Muscle of back (tissue), 11 donors: Measurements from ENCODE around the gene KRT81. TPM values are rescaled to one million over a fixed set of nuclear protein-coding genes. Genes with fewer than 3 reads are reported as not detected.
A peak's percentile ranks its signal among the peaks of the same experiment; 100 is the strongest.
"Not testable (repeated sequence)": the region's sequence is repeated elsewhere in the genome, so short reads cannot be mapped to it uniquely, and the experiment has no call there.

Source experiments
- DNase-seq, 3 donors: peaks; one replicate each; pipeline versions ENCODE4 v3.0.0 to v3.0.0-alpha.2; 2013
- polyA plus RNA-seq, 10 donors: library from polyadenylated mRNA; unstranded; fragments of 120-200 nt; gene quantifications; one replicate each; pipeline ENCODE4 v1.2.1, GENCODE V29; 2013; ENCODE audit not compliant: insufficient read length in 10 of 10

Gene KRT81
- polyA plus RNA-seq, 10 donors: 0.08 to 0.18 (median 0.10) TPM; not detected in 6

DNA sequence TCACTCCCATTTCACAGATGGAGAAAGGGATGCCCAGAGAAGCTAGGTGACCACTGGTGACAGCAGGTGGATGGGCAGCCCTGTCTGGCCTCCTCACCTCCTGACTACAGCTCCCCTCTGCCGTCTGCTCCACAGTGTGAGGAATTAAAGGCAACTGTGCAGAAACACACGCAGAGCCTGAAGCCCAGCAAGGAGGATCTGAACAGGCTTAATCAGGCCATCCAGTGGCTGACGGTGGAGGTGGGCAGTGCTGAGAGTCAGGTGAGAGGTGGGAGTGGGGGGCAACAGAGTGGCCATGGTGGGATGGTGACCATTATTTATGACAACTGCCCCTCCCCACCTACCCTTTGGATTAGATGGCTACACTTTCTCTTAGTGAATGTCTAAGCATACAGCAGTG lies 15.6 kb downstream of the KRT81 start:
- no peak for DNase-seq

DNA sequence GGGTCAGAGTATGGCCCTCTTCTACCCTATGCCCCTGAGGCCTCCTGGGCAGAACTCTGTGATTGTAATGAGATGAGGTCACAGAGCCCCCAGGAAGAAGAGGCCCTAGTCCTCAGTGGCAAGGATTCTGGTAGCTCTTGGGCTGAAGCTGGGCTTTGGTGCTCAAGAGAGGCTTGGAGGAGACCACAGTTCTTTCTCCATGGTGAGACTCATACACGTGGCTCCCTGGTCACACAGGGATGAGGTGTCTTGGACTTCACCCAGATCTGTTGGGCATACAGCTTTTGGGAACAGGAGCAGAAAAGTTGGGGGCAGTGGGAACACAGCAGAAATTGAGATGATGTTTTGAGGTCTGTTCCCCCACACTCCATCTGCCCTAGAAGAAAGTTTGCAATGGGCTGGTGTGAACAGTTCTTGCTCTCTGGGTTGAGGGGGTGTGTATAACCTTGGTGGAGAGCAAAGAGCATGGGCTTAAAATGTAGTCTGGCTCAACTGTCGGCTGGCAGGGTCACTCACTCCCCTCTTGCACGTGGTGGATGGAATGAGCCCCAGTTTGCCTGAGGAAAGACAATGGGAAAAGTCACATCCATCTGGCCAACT lies 16.7 kb downstream of the KRT81 start, which contains the start of gene KRT86:
TSS of gene KRT86 (plus strand) at position 125 of the 600 bp plus-strand sequence. CDS start 27,272 bp downstream, outside the sequence.
- DNase-seq: no peak

GRCh38 chr12:52271158-52271557 lies 20.2 kb downstream of the KRT81 start:
- DNase-seq: no peak

DNA sequence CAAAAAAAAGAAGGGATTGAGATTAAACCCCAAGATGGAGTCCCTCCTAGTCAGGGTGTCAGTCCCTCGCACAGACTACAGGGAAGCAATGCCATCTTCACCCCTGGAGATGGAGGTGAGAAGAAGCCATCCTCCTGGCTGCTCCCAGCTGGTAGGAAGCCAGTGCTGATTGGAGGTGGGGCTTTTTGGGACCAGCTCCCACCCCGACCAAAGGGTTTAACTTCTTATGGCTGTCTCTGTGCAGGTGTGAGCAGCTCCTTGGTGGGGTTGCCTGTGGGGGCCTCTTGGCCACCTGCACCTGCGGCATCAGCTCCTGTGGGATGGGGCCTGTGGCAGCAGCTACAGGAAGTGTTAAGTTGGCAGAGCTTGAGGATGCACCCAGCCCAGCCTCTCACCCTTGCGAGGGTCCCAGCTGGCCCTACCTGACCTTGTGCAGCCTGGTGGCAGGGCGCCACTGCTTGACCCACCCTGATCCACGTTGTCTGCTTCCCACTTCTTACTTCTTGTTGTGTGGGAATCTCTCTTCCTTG lies 20.7 kb downstream of the KRT81 start:
- DNase-seq: no peak

GRCh38 chr12:52268212-52268611 lies 23.1 kb downstream of the KRT81 start:
- no peak for DNase-seq

DNA sequence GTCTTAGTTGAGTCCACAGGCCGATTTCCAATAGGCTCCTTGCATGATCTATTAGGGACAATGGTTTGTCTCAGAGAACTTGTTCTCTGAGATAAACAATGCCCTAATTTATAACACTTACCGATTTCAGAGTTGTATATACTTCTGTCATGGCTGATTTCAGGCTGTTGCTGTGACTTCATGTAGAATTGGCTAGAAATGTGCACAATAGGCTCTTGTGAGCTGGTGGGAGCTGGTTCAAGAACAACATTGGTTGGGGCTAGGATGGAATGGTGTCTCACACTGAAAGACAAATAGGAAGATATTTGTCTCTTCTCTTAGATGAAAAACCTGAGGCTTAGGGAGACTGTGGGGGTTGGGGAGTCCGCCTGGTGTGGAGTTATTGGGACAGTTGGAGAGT lies 23.6 kb downstream of the KRT81 start:
- DNase-seq: no peak

DNA sequence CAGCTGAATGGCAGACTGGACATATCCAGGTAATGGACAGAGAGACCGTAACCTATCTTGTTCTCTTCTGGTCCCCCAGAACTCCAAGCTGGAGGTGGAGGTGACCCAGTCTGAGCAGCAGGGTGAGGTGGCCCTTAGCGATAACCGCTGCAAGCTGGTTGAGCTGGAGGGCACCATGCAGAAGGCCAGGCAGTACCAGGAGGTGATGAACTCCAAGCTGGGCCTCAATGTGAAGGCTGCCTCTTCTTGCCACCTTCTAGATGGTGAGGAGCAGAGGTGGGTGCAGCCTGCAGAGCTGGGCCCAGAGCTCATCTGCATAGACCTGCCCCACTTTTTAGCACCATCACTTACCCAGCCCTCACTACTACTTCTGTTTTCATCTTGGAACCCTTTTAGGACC lies 24.1 kb downstream of the KRT81 start:
- no peak for DNase-seq

DNA sequence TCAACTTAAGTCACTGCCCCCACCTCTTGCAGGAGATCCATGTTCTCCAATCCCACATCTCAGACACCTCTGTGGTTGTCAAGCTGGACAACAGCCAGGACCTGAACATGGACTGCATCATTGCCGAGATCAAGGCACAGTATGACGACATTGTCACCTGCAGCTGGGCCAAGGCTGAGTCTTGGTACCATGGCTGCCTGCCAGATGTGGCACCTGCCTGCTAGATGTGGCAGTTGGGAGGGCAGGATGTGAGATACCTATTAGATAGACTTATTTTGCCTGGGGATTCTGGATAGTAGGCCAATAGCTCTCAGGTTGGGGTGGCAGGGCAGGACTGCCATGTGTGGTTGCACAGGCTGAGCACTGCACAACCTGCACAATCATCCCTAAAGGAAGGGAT lies 24.8 kb downstream of the KRT81 start:
- no peak for DNase-seq

- DNase-seq: peak; percentile 55 to 75 (median 62)
These were observed 26.9 kb downstream of the KRT81 start for GRCh38 chr12:52264435-52264825.

DNA sequence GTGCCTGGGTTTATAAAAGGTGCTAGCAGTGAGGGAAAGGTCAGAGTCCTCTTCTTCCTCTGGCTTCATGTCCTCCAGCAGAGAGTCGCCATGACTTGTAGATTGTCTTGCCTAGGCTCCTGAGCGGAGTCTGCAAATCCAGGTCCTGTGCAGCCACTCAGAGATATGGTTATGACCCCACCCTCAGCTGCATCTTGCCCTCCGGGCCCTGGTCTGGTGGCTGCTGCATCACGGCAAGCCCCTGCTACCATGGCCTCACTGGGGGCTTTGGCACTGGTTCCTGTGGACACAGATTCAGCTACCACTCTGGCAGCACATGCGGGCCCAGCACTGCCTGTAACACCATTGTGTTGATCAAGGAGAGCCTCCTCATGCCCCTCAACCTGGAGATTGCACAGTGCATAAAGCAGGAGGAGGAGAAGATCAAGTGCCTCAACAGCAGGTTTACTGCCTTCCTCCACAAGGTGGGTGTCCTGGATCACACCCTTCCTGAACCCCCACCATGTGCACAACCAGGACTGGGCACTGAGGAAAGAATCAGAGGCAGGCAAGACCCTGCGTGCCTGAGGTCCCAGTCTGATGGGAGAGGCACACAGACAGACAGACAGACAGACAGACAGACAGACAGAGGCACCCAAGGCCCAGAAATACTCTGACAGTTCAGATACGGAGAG lies 27.4 kb downstream of the KRT81 start:
- DNase-seq: no peak

DNA sequence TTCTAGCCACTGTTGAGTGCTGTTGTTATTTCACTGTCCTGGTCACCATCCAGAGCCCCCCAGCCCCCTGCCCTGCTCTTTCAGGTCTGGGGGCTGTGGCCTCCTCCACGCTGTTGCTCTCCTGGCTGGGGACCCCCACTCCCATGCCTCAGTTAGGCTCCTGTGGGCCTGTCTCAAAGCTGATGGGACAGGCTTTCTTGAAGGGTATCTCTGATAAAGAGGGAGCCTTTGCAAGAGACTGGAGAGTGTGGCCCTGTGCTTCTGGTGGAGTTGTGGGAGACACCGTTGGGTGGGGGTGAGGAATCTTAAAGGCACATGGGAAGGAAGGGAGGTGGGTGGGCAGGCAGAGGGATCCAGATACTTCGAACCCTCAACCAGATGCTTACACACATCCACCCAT lies 29.0 kb downstream of the KRT81 start:
- DNase-seq: no peak

GRCh38 chr12:52261208-52261484 lies 30.2 kb downstream of the KRT81 start:
- DNase-seq: no peak

- no peak for DNase-seq
These were observed 30.8 kb downstream of the KRT81 start for GRCh38 chr12:52260361-52261207.

GRCh38 chr12:52259657-52260243 lies 31.6 kb downstream of the KRT81 start:
- DNase-seq: no peak

GRCh38 chr12:52258335-52258901 lies 32.9 kb downstream of the KRT81 start:
- DNase-seq: peak; percentile 28 to 83 (median 51)

DNA sequence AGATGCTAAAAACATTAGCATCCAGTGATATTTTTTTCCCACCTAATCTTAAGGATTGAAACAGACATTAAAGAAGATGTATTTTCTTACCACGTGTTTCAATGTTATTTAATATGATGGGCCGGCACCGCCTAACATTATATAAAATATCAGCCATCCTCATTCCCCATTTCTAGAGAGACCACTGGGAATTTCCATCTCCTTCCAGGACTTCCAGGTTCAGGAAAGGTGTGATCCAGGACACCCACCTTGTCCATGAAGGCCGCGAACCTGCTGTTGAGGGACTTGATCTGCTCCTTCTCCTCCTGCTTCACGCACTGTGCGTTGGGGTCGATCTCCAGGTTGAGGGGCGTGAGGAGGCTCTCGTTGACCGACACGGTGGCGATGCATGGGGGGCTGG lies 33.4 kb downstream of the KRT81 start:
- DNase-seq: not testable (repeated sequence)

DNA sequence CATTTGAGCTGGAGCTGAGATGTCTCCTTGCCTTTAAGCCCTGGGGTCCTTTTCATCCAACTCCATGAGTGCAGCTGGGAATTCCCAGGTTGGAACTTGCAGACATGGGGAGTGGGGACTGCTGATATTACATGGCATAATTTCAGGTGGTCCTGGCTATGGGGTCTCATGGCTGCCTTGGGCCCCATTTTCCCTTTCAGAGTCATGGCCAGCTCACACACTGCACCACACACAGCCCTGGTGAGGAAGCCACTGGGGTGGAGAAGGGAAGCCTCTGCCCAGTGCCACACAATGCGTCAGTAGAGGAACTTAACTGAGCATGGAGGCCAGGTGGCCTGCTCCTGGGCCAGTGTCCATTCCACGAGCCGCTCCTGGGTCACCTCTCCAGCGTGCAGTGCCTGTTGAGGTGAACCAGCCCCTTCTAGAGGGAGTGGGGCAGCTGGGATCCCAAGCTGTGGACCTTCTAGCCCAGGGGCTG lies 34.2 kb downstream of the KRT81 start:
- no peak for DNase-seq

DNA sequence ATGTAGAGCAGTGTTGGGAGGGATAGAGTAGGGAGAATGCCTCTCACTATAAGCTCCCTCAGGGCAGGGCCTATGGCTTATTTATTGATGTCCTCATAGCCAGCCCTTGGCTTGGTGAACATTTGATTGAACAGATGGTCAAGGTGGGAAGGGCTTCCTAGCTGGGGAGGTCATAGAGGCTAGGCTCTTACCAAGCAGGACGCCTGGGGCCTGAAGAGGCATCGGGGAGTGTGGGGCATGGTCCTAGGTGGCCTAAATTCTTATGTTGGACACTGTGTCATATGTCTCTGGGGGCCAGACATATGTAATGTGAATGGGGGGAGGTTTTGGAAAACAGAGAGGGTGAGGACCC lies 34.8 kb downstream of the KRT81 start:
- no peak for DNase-seq

DNA sequence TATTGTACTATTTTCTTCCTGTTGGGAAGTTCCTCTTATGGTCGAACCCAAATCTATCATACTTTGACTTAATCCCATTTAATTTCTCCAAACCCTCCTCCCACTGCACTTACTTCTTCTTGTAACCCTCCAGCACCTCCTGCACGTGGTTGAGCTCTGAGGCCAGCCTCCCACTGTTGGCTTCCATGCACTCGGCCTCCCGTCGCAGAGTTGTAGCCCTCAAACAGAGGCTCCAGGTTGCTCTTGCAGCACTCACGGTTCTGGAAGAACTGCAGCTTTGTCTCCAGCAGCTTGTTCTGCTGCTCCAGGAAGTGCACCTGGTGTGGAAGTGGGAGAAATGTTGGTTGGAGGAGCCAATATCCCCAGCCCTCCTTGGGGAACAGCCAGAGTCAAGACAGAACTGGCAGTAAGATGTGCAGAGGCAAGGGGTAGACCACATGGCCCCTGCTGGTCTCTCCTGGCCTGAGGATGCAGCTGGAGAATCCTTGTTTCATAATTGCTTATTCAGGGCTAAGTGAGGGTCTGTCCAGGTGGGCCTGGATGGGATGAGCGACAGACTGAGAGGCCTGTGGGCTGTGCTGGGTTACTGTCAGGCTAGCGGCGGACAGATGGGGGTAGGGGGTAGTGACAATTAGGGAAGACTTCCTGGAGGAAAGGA lies 35.3 kb downstream of the KRT81 start:
- DNase-seq: no peak

- no peak for DNase-seq
These were observed 36.2 kb downstream of the KRT81 start for GRCh38 chr12:52254965-52255751.
